ENCODE data around the gene CAND2.

The CAND2 gene

GRCh38 chr3:12812812-12813211 lies 16.3 kb downstream of the CAND2 start:
- ChIA-PET CTCF (no interaction called here), POLR2A (interaction anchor here (1.1 kb wide), 1 partner anchor 8 kb away, joined by 3 read pairs; no protein-coding TSS in a partner anchor)

GRCh38 chr3:12813967-12814366 lies 17.5 kb downstream of the CAND2 start:
- ChIA-PET POLR2A (interaction anchor here (1.1 kb wide), 1 partner anchor 9 kb away, joined by 3 read pairs; no protein-coding TSS in a partner anchor), CTCF (no interaction called here)
- DNase-seq (ENCODE audit: extremely low spot score): no peak
- no peak for TF ChIP-seq LEF1 (IDR thresholded peaks at IDR 0.05; ENCODE audit: borderline replicate concordance)
- no peak for TF ChIP-seq FOXA1 (IDR thresholded peaks at IDR 0.05)
- no peak for TF ChIP-seq L3MBTL2 (conservative IDR thresholded peaks at IDR 0.05)
- TF ChIP-seq HDGF (IDR thresholded peaks at IDR 0.05; ENCODE audit: borderline replicate concordance): no peak
- no peak for TF ChIP-seq BHLHE40 (IDR thresholded peaks at IDR 0.05; ENCODE audit: borderline replicate concordance)

More at GRCh38 chr3:12812812-12813211, 16.3 kb downstream of the CAND2 start:
- TF ChIP-seq PKNOX1 (IDR thresholded peaks at IDR 0.05) (no peak), TARDBP (IDR thresholded peaks at IDR 0.05) (no peak), HDGF (IDR thresholded peaks at IDR 0.05; ENCODE audit: borderline replicate concordance) (no peak), FOXM1 (IDR thresholded peaks at IDR 0.05; ENCODE audit: borderline replicate concordance) (no peak), SUZ12 (IDR thresholded peaks at IDR 0.05) (no peak), BHLHE40 (IDR thresholded peaks at IDR 0.05; ENCODE audit: borderline replicate concordance) (no peak), L3MBTL2 (conservative IDR thresholded peaks at IDR 0.05) (no peak), NFRKB (IDR thresholded peaks at IDR 0.05) (no peak), ZNF384 (IDR thresholded peaks at IDR 0.05) (no peak), CTBP1 (IDR thresholded peaks at IDR 0.05; ENCODE audit: borderline replicate concordance) (no peak), SP1 (IDR thresholded peaks at IDR 0.05) (no peak), ELF4 (IDR thresholded peaks at IDR 0.05) (no peak), ARNT (IDR thresholded peaks at IDR 0.05) (no peak), FOXA1 (IDR thresholded peaks at IDR 0.05) (no peak), LEF1 (IDR thresholded peaks at IDR 0.05; ENCODE audit: borderline replicate concordance) (no peak)
- no peak for DNase-seq (ENCODE audit: extremely low spot score)

GRCh38 chr3:12815078-12815477 lies 18.6 kb downstream of the CAND2 start:
- no peak for DNase-seq (ENCODE audit: extremely low spot score)
- ChIA-PET CTCF (interaction anchor here (1.1 kb wide), 1 partner anchor 28 kb away, joined by 3 read pairs; no protein-coding TSS in a partner anchor), POLR2A (interaction anchor here (1.1 kb wide), 1 partner anchor 18 kb away, joined by 3 read pairs; no protein-coding TSS in a partner anchor)
- TF ChIP-seq LEF1 (IDR thresholded peaks at IDR 0.05; ENCODE audit: borderline replicate concordance) (no peak), PKNOX1 (IDR thresholded peaks at IDR 0.05) (no peak), TARDBP (IDR thresholded peaks at IDR 0.05) (no peak), ARNT (IDR thresholded peaks at IDR 0.05) (no peak), BHLHE40 (IDR thresholded peaks at IDR 0.05; ENCODE audit: borderline replicate concordance) (no peak), FOXM1 (IDR thresholded peaks at IDR 0.05; ENCODE audit: borderline replicate concordance) (no peak), HDGF (IDR thresholded peaks at IDR 0.05; ENCODE audit: borderline replicate concordance) (no peak), L3MBTL2 (conservative IDR thresholded peaks at IDR 0.05) (no peak), FOXA1 (IDR thresholded peaks at IDR 0.05) (no peak), CTBP1 (IDR thresholded peaks at IDR 0.05; ENCODE audit: borderline replicate concordance) (no peak), ELF4 (IDR thresholded peaks at IDR 0.05) (no peak)

GRCh38 chr3:12815719-12816118 lies 19.2 kb downstream of the CAND2 start:
- POLR2A ChIA-PET: interaction anchor here (1.1 kb wide), 1 partner anchor 18 kb away, joined by 3 read pairs; no protein-coding TSS in a partner anchor
- no peak for DNase-seq (ENCODE audit: extremely low spot score)
- TF ChIP-seq L3MBTL2 (conservative IDR thresholded peaks at IDR 0.05): no peak
- TF ChIP-seq LEF1 (IDR thresholded peaks at IDR 0.05; ENCODE audit: borderline replicate concordance): no peak
- TF ChIP-seq ELF4 (IDR thresholded peaks at IDR 0.05): no peak
- no peak for TF ChIP-seq BHLHE40 (IDR thresholded peaks at IDR 0.05; ENCODE audit: borderline replicate concordance)
- TF ChIP-seq HDGF (IDR thresholded peaks at IDR 0.05; ENCODE audit: borderline replicate concordance): no peak
- TF ChIP-seq SUZ12 (IDR thresholded peaks at IDR 0.05): no peak
- no peak for TF ChIP-seq NFRKB (IDR thresholded peaks at IDR 0.05)
- TF ChIP-seq TARDBP (IDR thresholded peaks at IDR 0.05): no peak
- TF ChIP-seq CTBP1 (IDR thresholded peaks at IDR 0.05; ENCODE audit: borderline replicate concordance): no peak
- TF ChIP-seq SP1 (IDR thresholded peaks at IDR 0.05): no peak
- TF ChIP-seq ZNF384 (IDR thresholded peaks at IDR 0.05): no peak
- TF ChIP-seq ARNT (IDR thresholded peaks at IDR 0.05): no peak
- TF ChIP-seq FOXK2 (IDR thresholded peaks at IDR 0.05): no peak
- TF ChIP-seq FOXM1 (IDR thresholded peaks at IDR 0.05; ENCODE audit: borderline replicate concordance): no peak
- TF ChIP-seq FOXA1 (IDR thresholded peaks at IDR 0.05): no peak
- TF ChIP-seq PKNOX1 (IDR thresholded peaks at IDR 0.05): no peak
- CTCF ChIA-PET: interaction anchor here (1.1 kb wide), 1 partner anchor 28 kb away, joined by 3 read pairs; no protein-coding TSS in a partner anchor

- CTCF ChIA-PET: interaction anchor here (0.6 to 1.3 kb wide), 2 partner anchors 25 to 190 kb away, joined by 3 read pairs; no protein-coding TSS in a partner anchor
- POLR2A ChIA-PET: interaction anchor here (1.1 kb wide), 1 partner anchor 17 kb away, joined by 3 read pairs; no protein-coding TSS in a partner anchor
- TF ChIP-seq CTBP1 (IDR thresholded peaks at IDR 0.05; ENCODE audit: borderline replicate concordance) (no peak), TARDBP (IDR thresholded peaks at IDR 0.05) (no peak), FOXA1 (IDR thresholded peaks at IDR 0.05) (no peak), ZNF384 (IDR thresholded peaks at IDR 0.05) (no peak), HDGF (IDR thresholded peaks at IDR 0.05; ENCODE audit: borderline replicate concordance) (no peak), NFRKB (IDR thresholded peaks at IDR 0.05) (no peak), ARNT (IDR thresholded peaks at IDR 0.05) (no peak), ELF4 (IDR thresholded peaks at IDR 0.05) (no peak), FOXM1 (IDR thresholded peaks at IDR 0.05; ENCODE audit: borderline replicate concordance) (no peak), PKNOX1 (IDR thresholded peaks at IDR 0.05) (no peak), SP1 (IDR thresholded peaks at IDR 0.05) (no peak), BHLHE40 (IDR thresholded peaks at IDR 0.05; ENCODE audit: borderline replicate concordance) (no peak), FOXK2 (IDR thresholded peaks at IDR 0.05) (no peak), L3MBTL2 (conservative IDR thresholded peaks at IDR 0.05) (no peak), LEF1 (IDR thresholded peaks at IDR 0.05; ENCODE audit: borderline replicate concordance) (no peak), SUZ12 (IDR thresholded peaks at IDR 0.05) (no peak)
- no peak for DNase-seq (ENCODE audit: extremely low spot score)
Observed at GRCh38 chr3:12816521-12817342, 20.3 kb downstream of the CAND2 start.

Measured in HEK293T (cell line).